ENCODE results near the gene AQP6.

The AQP6 gene

DNA sequence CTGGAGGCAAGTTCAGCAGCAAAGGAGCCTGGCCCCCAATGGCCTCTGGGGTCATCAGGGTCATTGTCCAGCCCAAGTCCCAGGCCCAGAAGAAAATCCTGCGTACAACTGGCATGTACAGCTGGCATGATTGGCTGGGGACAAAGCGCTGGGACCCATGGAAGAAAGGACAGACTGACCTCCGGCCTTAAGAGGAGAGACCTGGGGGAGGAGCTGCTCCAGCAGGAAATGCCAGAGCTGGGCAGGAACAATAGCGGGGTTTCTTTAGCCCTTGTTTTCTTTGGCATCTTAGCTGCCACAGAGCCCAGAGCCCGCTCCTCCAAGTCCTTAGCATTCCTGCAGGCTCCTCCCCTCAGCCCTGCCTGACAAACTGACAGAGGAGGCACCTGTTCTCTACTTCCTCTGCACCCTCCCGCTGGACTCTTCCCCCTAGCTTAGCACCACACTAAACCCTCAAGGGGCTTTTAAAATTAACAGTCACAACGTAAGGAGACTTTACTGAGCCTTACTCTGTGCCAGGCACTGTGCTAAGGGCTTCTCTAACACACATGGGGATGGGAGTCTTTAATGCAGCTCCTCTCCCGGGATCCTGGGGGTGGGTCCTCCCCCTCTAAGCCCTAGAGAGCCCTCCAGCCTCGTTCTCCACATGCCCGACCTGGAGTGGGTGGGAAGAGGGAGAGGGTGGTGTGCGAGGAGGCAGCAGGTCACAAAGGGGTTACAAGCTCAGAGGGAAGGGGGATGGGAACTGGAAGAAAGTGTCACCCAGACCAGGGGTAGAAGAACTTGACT, 12.9 kb upstream of the AQP6 start:
- DNase-seq, result no peak

GRCh38 chr12:49960474-49961110, 12.2 kb upstream of the AQP6 start:
- DNase-seq, result no peak

DNA sequence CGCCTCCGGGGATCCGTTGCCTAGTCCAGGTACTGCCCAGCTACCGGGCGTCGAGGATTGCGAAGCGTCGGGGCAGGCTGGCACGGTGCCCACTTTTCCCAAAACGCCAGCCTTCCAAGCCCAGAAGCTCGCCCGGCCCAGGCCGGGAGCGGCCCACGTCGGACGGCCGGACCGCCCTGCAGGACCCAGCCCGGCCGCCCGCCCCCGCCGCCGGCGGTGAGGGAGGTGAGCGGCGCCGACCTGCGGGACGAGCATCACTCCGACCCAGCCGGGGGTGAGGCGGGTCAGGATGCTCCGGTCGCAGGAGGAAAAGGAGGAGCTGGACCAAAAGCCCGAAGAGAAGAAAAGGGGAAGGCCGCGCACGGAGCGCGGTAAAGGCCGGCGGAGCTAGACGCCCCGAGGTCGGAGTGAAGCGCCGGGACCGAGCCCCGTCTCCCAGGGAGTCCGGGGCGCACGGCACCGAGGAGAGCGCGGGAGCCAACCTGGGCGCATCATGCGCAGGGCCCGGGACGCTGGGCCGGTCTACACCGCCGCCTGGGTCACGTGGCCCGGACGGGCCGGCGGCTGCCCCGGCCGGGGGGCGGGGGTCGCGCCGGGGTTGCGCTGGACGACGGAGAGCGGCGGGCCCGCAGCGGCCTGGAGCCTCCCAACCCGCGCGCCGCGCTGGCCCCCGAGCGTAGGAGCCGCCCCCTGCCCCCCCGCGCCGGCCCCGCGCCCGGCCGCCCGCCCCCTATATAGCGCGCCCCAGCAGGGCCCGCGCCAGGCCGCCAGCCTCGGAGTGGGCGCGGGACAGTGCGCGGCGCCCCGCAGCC, 11.4 kb upstream of the AQP6 start, which contains the start of gene AQP5:
TSS of gene AQP5 (plus strand) at position 762 of the 812 bp plus-strand sequence. CDS start 146 bp downstream, outside the sequence.
- no peak for DNase-seq

DNA sequence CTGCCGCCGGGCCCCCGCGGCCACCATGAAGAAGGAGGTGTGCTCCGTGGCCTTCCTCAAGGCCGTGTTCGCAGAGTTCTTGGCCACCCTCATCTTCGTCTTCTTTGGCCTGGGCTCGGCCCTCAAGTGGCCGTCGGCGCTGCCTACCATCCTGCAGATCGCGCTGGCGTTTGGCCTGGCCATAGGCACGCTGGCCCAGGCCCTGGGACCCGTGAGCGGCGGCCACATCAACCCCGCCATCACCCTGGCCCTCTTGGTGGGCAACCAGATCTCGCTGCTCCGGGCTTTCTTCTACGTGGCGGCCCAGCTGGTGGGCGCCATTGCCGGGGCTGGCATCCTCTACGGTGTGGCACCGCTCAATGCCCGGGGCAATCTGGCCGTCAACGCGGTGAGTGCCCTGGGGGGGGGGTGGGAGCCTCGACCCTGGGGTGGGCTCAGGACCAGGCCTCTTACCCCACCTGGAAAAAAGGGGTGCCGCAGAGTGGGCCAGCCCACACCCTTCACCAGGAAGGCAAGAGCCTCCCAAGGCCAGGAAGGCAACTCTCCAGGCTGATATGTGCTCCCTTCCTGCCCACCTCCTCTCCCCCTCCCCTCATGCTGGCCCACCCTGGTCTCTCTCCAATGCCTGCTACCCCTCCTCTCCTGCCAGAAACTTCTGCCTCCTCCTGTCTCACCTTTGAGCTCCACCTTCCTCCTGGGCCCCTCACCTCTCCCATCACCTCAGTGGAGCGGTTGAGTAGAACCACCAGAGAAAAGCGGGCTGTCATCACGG, 10.6 kb upstream of the AQP6 start:
- no peak for DNase-seq

GRCh38 chr12:49962861-49963765, 9.6 kb upstream of the AQP6 start:
- DNase-seq, result no peak

DNA sequence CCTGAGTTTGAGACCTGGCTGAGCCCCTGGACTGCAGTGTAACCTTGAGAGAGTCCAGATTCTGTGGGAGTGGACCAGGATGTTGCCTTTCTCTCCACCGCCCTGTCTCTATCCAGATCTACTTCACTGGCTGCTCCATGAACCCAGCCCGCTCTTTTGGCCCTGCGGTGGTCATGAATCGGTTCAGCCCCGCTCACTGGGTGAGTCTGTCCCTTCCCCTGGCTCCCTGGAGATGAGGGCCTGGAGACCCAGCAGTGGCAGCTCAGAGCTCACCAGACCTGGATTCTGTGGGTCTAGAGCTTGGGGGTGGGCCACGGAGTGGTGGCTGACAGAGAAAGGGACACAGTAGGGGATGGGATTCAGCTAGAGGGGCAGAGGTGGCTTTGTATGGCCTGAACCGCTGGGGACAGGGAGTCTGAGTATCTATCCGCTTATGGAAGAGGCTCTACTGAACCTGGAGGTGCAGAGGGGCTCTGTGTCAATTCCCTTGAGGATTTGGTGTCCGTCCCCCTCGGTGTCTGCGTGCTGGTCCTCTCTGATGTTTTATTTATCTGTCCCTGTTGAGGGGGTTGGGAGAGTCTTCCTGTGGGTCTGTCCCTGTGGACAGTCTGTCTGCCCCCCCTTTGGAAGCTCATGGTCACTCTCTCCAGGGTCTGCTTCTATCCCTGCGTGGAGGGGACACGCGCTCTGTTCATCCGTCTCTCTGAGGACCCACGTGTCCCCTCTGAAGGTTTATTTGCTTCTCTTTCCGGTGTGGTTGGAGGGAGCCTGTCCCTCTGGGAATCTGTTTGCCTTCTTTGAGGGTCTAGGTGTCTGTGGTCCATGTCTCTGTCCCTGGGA, 8.6 kb upstream of the AQP6 start:
- no peak for DNase-seq

DNA sequence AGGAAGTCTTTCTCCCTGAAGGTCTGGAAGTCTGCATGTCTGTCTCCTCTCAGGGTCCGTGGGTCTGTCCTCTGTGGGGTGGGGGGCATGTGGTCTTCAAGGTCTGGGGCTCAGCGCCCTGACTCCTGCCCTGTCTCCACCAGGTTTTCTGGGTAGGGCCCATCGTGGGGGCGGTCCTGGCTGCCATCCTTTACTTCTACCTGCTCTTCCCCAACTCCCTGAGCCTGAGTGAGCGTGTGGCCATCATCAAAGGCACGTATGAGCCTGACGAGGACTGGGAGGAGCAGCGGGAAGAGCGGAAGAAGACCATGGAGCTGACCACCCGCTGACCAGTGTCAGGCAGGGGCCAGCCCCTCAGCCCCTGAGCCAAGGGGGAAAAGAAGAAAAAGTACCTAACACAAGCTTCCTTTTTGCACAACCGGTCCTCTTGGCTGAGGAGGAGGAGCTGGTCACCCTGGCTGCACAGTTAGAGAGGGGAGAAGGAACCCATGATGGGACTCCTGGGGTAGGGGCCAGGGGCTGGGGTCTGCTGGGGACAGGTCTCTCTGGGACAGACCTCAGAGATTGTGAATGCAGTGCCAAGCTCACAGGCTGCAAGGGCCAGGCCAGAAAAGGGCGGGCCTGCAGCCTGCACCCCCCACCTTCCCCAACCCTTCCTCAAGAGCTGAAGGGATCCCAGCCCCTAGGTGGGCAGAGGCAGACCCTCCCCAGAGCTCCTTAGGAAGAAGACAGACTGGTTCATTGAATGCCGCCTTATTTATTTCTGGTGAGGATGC, 7.7 kb upstream of the AQP6 start:
- DNase-seq, result no peak

- DNase-seq, result no peak
These were observed 6.9 kb upstream of the AQP6 start for GRCh38 chr12:49965836-49966235.

DNA sequence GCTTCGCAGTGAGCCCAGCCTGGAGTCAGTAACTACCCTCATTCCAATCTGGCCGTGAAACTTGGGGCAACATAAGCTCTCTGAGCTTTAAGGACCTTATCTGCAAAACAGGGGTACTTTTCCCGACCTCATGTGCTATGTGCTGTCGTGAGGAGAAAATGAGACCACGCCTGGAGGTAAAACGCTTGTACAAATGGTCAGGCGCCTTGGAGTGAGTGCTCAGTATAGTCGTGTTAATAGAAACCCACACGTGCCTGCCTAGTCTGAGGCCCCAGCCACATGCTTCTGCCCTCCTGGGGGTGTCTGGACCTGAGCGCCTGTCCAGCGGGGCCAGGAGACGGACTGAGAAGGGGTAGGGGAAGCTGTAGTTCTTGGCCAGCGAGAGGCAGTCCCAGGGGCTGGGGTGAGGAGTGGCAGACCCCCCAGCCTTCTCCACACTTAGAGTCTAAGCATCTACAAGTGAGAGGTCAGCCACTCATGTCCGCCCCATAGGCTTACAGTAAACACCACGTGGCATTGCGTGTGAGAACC, 6.2 kb upstream of the AQP6 start:
- DNase-seq, result no peak

- peak; percentile 62 for DNase-seq
These were observed 5.5 kb upstream of the AQP6 start for GRCh38 chr12:49967042-49967776.

GRCh38 chr12:49967777-49968250, 4.9 kb upstream of the AQP6 start:
- no peak for DNase-seq

DNA sequence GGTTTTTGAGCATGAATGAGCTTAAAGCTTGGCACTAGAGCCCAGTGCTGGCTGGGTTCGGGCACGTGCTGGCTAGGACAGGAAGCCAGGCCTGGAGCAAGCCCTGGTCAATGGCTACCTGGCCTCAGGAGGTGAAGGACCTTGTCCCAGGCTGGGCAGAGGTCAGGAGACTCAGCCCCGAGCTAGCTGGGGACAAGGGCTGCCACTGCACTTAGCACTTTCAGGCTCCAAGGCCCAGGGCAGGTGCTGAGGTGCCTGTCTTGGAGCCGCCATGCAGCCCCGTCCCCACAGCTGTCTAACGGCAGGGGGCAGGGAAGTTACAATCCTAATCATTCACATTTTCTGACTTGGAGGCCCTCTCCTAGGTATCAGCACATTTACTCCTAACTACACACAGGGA, 4.3 kb upstream of the AQP6 start:
- DNase-seq, result no peak

GRCh38 chr12:49969027-49969426, 3.7 kb upstream of the AQP6 start:
- no peak for DNase-seq

- no peak for DNase-seq
These were observed 2.9 kb upstream of the AQP6 start for GRCh38 chr12:49969651-49970429.

GRCh38 chr12:49970658-49971057, 2.1 kb upstream of the AQP6 start:
- DNase-seq, result no peak

DNA sequence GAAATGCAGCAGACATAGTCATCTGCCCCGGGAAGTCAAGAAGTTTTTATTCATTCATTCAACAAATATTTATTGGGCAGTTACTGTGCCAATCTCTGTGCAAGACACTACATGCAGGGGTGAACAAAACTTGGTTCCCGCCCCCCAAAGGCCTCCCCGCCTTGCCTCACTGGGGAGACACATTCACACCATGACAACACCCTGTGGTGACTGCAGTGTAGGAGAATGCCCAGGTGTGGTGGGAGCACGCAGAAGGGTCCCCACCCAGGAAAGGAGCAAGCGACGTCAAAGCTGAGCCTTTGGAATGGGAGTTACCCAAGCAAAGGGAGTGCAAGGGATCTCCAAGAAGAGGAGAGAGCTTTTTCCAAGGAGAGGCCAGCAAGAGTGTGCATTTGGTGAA, 1.6 kb upstream of the AQP6 start:
- no peak for DNase-seq

GRCh38 chr12:49972129-49972528, 618 bp upstream of the AQP6 start:
- DNase-seq, result no peak

- DNase-seq, result no peak
These were observed 649 bp downstream of the AQP6 start for GRCh38 chr12:49973361-49973830.
